ENCODE data around the gene TMEM132D. TPM values are rescaled to one million over a fixed set of nuclear protein-coding genes. Genes with fewer than 3 reads are reported as not detected.

Gene TMEM132D
- total and polyA plus RNA-seq, 2 of the 4 experiments (the other 2 are of a cell fraction): not detected

DNA sequence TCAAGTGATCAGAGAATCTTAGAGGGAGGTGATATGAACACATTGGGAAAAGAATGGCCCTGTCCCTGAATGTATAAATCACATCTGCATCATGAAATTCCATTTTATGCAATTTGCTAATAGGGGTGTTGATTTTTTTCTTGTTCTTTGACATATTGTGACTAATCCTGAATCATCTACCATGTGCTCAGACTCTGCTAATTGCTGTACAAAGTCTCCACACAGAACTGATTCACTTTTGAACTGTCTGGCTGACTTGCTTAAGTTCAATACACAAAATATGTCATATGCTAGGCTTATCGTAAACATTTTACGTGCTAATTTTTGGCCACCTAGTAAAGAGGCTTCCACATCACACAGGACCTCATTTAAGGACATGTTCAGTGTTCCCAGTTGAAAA lies 2.6 kb downstream of the TMEM132D start:
- no peaks in the 10 kb centered on the region for H3K4me1 ChIP-seq (ENCODE audit: control insufficient read depth, insufficient read depth, low read length)
- no peak overlapping the region for H2AFZ ChIP-seq (replicated peaks; ENCODE audit: low read length, poor library complexity)
- no peak overlapping the region for H4K8ac ChIP-seq (ENCODE audit: low read depth in 2 of 2, low read length in 2 of 2)
- no TSS peak for BruUV-seq (replicated peaks)
- no peak overlapping the region for H2AK5ac ChIP-seq (ENCODE audit: low read depth, low read length)
- H3K56ac ChIP-seq (ENCODE audit: extremely low read depth, insufficient read depth, low read length): no peak overlapping the region
- no peak overlapping the region for H3K4me3 ChIP-seq (ENCODE audit: insufficient read depth, low read depth, low read length)
- intact Hi-C loops (cut with micrococcal nuclease): no loop called here
- no peak overlapping the region for H3K27ac ChIP-seq (ENCODE audit: insufficient read depth, low read length)
- no peak for DNase-seq
- no peak overlapping the region for H2BK15ac ChIP-seq (ENCODE audit: low read depth, low read length)
- H3K14ac ChIP-seq (replicated peaks; ENCODE audit: low read depth, low read length): no peak overlapping the region
- H3K9me3 ChIP-seq (ENCODE audit: control insufficient read depth, insufficient read depth, low read length): peaks cover 22% of the 10 kb centered on the region
- WGBS, 2 experiments (ENCODE audit: extremely low coverage in 2 of 2, insufficient read length in 1 of 2): 60% methylated on average over 2 of the region's 2 CpGs; no CpG with 5 or more reads in 1 of the 2 experiments
- no peaks in the 10 kb centered on the region for H3K27me3 ChIP-seq (ENCODE audit: control insufficient read depth, insufficient read depth, low read length)
- H4K20me1 ChIP-seq (ENCODE audit: insufficient read depth, low read length): no peaks in the 10 kb centered on the region
- no peak overlapping the region for H3K9ac ChIP-seq (ENCODE audit: low read depth, low read length)
- H2BK5ac ChIP-seq (ENCODE audit: low read depth, low read length, poor library complexity, severe bottlenecking): no peak overlapping the region
- H4K91ac ChIP-seq (ENCODE audit: insufficient read depth, low read depth, low read length): no peak overlapping the region
- no peak overlapping the region for H3K23ac ChIP-seq (ENCODE audit: low read depth, low read length)
- in situ Hi-C loops (cut with MboI; ENCODE audit: low sequenced_read_pairs): no loop called here
- H3K9me1 ChIP-seq (ENCODE audit: insufficient read depth, low read length): no peaks in the 10 kb centered on the region
- no peak overlapping the region for H3K4ac ChIP-seq (ENCODE audit: low read depth, low read length)
- H4K5ac ChIP-seq (ENCODE audit: low read depth, low read length): no peak overlapping the region
- H2BK120ac ChIP-seq (ENCODE audit: low read depth, low read length): no peak overlapping the region
- dilution Hi-C loops (cut with HindIII; ENCODE audit: low sequenced_read_pairs, unreplicated experiment): no loop called here
- CTCF ChIA-PET: no interaction called here
- H3K18ac ChIP-seq (ENCODE audit: low read depth, low read length): no peak overlapping the region
- TF ChIP-seq NFE2L2 (IDR thresholded peaks at IDR 0.05; ENCODE audit: low read depth, low read length): no peak
- TF ChIP-seq, protein P1, sequence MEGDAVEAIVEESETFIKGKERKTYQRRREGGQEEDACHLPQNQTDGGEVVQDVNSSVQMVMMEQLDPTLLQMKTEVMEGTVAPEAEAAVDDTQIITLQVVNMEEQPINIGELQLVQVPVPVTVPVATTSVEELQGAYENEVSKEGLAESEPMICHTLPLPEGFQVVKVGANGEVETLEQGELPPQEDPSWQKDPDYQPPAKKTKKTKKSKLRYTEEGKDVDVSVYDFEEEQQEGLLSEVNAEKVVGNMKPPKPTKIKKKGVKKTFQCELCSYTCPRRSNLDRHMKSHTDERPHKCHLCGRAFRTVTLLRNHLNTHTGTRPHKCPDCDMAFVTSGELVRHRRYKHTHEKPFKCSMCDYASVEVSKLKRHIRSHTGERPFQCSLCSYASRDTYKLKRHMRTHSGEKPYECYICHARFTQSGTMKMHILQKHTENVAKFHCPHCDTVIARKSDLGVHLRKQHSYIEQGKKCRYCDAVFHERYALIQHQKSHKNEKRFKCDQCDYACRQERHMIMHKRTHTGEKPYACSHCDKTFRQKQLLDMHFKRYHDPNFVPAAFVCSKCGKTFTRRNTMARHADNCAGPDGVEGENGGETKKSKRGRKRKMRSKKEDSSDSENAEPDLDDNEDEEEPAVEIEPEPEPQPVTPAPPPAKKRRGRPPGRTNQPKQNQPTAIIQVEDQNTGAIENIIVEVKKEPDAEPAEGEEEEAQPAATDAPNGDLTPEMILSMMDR (conservative IDR thresholded peaks at IDR 0.05; ENCODE audit: low read depth, low read length): no peak
- no peak for TF ChIP-seq CHD1 (IDR thresholded peaks at IDR 0.05; ENCODE audit: low read depth, low read length)
- no peak for TF ChIP-seq FOS (IDR thresholded peaks at IDR 0.05; ENCODE audit: low read depth, low read length)
- no peak for TF ChIP-seq MXI1 (IDR thresholded peaks at IDR 0.05; ENCODE audit: borderline replicate concordance, low read depth, low read length)
- TF ChIP-seq, protein P2, sequence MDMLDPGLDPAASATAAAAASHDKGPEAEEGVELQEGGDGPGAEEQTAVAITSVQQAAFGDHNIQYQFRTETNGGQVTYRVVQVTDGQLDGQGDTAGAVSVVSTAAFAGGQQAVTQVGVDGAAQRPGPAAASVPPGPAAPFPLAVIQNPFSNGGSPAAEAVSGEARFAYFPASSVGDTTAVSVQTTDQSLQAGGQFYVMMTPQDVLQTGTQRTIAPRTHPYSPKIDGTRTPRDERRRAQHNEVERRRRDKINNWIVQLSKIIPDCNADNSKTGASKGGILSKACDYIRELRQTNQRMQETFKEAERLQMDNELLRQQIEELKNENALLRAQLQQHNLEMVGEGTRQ (IDR thresholded peaks at IDR 0.05; ENCODE audit: low read depth, low read length): no peak
- TF ChIP-seq MAFK (IDR thresholded peaks at IDR 0.05; ENCODE audit: low read depth, low read length): no peak
- TF ChIP-seq CEBPB (IDR thresholded peaks at IDR 0.05; ENCODE audit: low read depth, low read length): no peak
- TF ChIP-seq RFX5 (IDR thresholded peaks at IDR 0.05; ENCODE audit: low read depth, low read length): no peak
- TF ChIP-seq MAZ (IDR thresholded peaks at IDR 0.05; ENCODE audit: borderline replicate concordance, low read depth, low read length): no peak
- TF ChIP-seq, protein P3, sequence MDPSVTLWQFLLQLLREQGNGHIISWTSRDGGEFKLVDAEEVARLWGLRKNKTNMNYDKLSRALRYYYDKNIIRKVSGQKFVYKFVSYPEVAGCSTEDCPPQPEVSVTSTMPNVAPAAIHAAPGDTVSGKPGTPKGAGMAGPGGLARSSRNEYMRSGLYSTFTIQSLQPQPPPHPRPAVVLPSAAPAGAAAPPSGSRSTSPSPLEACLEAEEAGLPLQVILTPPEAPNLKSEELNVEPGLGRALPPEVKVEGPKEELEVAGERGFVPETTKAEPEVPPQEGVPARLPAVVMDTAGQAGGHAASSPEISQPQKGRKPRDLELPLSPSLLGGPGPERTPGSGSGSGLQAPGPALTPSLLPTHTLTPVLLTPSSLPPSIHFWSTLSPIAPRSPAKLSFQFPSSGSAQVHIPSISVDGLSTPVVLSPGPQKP (IDR thresholded peaks at IDR 0.05; ENCODE audit: borderline replicate concordance, low read depth, low read length): no peak
- TF ChIP-seq RCOR1 (IDR thresholded peaks at IDR 0.05; ENCODE audit: insufficient replicate concordance, low read length): no peak
- no peak for TF ChIP-seq BHLHE40 (IDR thresholded peaks at IDR 0.05; ENCODE audit: low read depth, low read length)
- no peak for TF ChIP-seq POLR2A (IDR thresholded peaks at IDR 0.05; ENCODE audit: low read depth, low read length)
- no peak for TF ChIP-seq SMC3 (IDR thresholded peaks at IDR 0.05; ENCODE audit: low read depth, low read length)
- no peak for TF ChIP-seq RAD21 (IDR thresholded peaks at IDR 0.05; ENCODE audit: low read length)
- no peak overlapping the region for H2BK20ac ChIP-seq (ENCODE audit: low read depth, low read length)
- H3K79me1 ChIP-seq (ENCODE audit: low read depth in 1 of 2, low read length in 2 of 2): no peaks in the 10 kb centered on the region
- H2AK9ac ChIP-seq (replicated peaks; ENCODE audit: low read depth, low read length, poor library complexity): no peak overlapping the region
- ATAC-seq (ENCODE audit: low read depth): no peak
- POLR2A ChIA-PET (ENCODE audit: unreplicated experiment): no interaction called here
- H3K36me3 ChIP-seq (ENCODE audit: control insufficient read depth, insufficient read depth, low read length): no peaks in the 10 kb centered on the region
- H3K4me2 ChIP-seq (ENCODE audit: low read depth, low read length): no peak overlapping the region
